Hepatocyte (in vitro differentiated cells): ENCODE data around the gene BUD13.

Experiments
- EZH2 ChIP-seq: fragments of 200-600 bp; sonication (generic); IDR thresholded peaks from 2 replicates; pipeline ENCODE4 v1.6.1; 2016; ENCODE audit warnings: antibody characterized with exemption, mild to moderate bottlenecking, borderline replicate concordance
- EZH2phosphoT487 ChIP-seq: fragments of 200-600 bp; sonication (generic); IDR thresholded peaks from one replicate; pipeline ENCODE4 v1.6.1; 2018; ENCODE audit warnings: antibody characterized with exemption, mild to moderate bottlenecking, low read depth, moderate library complexity; ENCODE audit not compliant: unreplicated experiment, severe bottlenecking
- TF ChIP-seq, protein P1 (sequence below): fragments of 200-600 bp; sonication (generic); IDR thresholded peaks from 2 replicates; pipeline ENCODE4 v1.5.1; 2016; ENCODE audit warnings: antibody characterized with exemption, mild to moderate bottlenecking; ENCODE audit not compliant: poor library complexity

DNA sequence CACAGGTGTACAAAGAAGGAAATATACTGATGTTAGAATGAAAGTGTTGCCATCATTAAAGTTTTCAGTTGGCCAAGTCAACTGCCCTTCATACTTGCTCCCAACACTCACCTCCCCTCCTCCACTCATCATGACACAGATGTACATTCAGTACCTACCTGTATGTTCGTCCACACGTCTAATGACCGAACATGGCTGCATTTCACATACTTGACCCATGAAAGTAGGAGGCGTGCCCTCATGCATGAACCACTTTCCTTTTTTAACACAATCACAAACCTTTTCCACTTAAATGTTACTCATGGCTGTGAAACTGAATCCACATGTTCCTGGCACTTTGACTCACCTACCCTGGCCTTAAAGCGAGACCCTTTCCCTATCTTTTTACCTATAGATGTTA, 3.2 kb upstream of the BUD13 start:
- TF ChIP-seq EZH2 = no peak
- TF ChIP-seq, protein P1, sequence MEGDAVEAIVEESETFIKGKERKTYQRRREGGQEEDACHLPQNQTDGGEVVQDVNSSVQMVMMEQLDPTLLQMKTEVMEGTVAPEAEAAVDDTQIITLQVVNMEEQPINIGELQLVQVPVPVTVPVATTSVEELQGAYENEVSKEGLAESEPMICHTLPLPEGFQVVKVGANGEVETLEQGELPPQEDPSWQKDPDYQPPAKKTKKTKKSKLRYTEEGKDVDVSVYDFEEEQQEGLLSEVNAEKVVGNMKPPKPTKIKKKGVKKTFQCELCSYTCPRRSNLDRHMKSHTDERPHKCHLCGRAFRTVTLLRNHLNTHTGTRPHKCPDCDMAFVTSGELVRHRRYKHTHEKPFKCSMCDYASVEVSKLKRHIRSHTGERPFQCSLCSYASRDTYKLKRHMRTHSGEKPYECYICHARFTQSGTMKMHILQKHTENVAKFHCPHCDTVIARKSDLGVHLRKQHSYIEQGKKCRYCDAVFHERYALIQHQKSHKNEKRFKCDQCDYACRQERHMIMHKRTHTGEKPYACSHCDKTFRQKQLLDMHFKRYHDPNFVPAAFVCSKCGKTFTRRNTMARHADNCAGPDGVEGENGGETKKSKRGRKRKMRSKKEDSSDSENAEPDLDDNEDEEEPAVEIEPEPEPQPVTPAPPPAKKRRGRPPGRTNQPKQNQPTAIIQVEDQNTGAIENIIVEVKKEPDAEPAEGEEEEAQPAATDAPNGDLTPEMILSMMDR = no peak
- no peak for TF ChIP-seq EZH2phosphoT487
